GM18907 (cell line): ENCODE results near the gene VCX3A.
"Not testable (repeated sequence)": the region's sequence is repeated elsewhere in the genome, so short reads cannot be mapped to it uniquely, and the experiment has no call there.

ENCODE experiments used
- ATAC-seq: cut with Tn5 transposase; IDR thresholded peaks from one replicate; pipeline ENCODE4 v1.9.1; 2021; ENCODE audit warnings: mild to moderate bottlenecking, moderate library complexity; ENCODE audit not compliant: unreplicated experiment

Gene VCX3A

GRCh38 chrX:6535018-6535417 lies at the start of gene VCX3A:
TSS of gene VCX3A (minus strand) at chrX:6535118. CDS start at chrX:6534497, 621 bp downstream.
- ATAC-seq, result not testable (repeated sequence)

- no peak for ATAC-seq
Measured at GRCh38 chrX:6574762-6575161, 39.8 kb upstream of the VCX3A start.

- ATAC-seq, result no peak
Measured at GRCh38 chrX:6568031-6568430, 33.1 kb upstream of the VCX3A start.

DNA sequence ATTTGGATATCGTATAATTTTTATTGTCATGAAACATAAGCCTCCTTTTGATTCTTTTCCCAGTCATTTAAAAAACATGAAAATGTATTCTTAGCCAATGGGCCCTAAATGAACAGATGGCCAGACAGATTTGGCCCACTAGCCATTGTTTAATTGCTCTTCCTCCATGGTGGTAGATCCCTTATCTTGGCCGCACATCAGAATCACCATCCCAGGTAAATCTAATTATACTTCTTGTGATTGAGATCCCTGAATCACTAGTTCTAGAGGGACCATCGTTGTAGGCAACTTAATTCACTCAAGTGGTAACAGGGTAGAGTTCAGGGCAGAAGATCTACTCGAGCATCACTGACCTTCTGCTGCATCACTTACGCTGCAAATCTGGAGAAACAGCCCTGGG lies 24.1 kb upstream of the VCX3A start:
- no peak for ATAC-seq

DNA sequence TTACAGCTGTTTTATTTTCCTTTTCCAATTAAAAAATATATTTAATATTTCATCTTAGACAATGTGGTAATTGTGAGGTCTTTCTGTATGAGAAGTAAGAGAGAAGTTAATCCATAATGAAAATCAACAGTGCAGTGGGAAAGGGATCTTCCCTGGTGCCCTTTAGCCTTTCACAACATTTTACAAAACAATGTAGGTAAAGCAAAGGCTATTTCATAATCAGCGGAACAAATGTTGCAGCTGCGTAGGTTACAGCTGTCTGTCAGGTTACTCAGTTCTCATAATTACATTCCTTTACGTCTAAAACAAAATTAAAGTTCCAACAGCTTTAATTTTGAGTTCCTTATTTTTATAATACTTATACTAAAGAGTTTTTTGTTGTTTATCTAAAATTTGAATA lies 22.8 kb upstream of the VCX3A start:
- ATAC-seq, result no peak

GRCh38 chrX:6550999-6551398 lies 16.1 kb upstream of the VCX3A start:
- ATAC-seq, result no peak

DNA sequence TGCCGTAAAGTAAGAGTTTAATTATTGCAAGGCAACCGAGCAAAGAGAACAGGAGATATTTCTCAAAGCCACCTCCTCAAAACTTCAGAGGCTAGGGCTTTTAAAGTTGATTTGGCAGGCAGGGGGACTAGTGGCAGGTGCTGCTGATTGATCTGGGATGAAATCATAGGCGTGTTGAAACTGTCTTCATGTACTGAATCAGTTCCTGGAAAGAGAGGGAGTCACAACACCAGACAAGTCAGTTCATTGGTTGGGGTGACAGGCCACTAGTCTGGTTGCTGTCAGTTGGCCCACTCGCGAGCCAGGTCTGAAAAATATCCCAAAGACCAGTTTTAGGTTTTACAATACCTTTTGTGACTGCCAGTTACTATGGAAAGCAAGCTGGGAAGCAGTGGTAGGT lies 10.8 kb upstream of the VCX3A start:
- no peak for ATAC-seq

DNA sequence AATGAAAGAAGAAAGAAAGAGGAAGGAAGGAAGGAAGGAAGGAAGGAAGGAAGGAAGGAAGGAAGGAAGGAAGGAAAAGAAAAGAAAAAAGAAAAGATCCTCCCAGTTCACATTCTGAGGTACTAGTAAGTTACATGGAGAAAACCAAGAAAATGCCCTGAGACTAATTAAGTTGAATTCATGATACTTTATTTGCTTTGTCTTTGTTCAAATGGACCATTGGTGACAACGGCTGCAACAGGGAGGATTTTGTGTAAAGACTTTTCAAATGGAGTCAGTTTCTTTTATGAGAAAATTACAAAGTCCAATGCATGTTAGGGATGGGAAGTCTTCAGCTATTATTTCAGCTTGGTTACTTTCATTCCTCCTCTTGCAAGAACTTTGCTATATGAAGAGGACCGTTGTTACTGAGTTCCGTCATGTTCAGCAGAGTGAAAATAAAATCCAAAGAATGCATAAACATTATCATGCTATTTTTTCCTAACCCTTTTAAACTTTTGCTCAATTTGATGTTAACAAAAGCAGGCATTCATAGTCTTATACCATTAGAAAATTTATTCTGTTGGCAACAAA lies 8.3 kb downstream of the VCX3A start:
- no peak for ATAC-seq

- no peak for ATAC-seq
Measured at GRCh38 chrX:6517376-6517775, 17.5 kb downstream of the VCX3A start.

GRCh38 chrX:6506444-6506843 lies 28.5 kb downstream of the VCX3A start:
- ATAC-seq, result no peak

DNA sequence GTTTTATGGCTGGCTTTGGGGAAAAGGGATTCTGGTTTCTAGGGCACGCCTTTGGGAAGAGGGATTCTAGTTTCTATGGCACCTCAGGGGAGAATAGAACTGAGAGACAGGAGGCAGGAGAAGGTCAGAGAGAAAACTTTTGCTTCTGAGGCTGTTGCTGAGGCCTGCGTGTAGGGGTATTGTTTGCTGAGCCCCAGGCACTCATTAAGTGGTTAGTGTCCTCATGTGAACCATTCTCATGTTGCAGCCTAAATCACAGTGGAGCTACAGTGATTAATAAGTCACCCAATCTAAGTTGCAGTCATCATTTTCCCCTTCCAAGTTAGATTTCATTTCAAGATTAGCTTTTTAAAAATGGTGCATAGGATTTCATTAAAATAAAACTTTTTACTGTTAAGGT lies 29.0 kb downstream of the VCX3A start:
- no peak for ATAC-seq

DNA sequence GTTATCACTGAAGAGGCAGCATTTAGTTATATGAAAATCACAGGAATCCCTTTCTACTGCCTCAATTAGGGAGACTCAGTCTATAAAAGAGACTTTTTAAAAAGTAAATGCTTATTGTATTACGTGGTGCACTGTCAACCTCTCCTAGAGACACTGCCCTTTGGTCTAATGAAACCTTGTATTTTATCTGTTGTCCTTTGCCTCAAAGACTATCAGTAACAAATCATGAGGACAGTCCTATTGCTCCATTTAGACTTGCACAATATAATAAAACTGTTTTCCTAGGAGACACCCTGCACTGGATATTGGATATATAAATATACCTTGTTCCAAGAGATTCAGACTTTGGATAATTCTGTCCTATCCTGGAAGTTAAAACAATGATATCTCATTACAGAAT lies 34.2 kb downstream of the VCX3A start:
- no peak for ATAC-seq

GRCh38 chrX:6498324-6498723 lies 36.6 kb downstream of the VCX3A start:
- no peak for ATAC-seq
